Measurements from ENCODE around the gene AASS.
"Not testable (repeated sequence)": the region's sequence is repeated elsewhere in the genome, so short reads cannot be mapped to it uniquely, and the experiment has no call there.

Gene AASS

GRCh38 chr7:122143751-122144711, at the start of gene AASS:
Gene AASS, minus strand, starts transcription at chr7:122144249. Its CDS starts 10,523 bp downstream, at chr7:122133726.
- DNase-seq: no peak

GRCh38 chr7:122188785-122189184, 44.7 kb upstream of the AASS start:
- DNase-seq: no peak

DNA sequence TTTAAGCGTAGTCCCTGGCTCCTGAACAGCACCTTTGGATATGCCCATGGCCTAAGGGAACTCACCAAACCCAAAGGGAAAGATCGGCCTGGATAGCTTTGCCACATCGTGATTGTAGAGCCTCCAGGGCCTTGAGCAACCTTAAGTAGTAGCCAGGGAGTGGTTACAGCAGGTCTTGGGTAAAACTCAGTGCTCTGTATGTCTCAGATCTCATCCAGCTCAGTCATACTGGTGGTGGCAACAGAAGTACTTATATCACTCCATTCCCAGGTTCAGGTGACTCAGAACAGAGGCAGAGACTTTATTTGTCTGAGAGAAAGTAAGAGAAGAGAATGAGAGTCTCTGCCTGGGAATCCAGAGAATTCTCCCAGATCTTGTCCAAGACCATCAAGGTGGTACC, 39.1 kb upstream of the AASS start:
- no peak for DNase-seq

- no peak for DNase-seq
Measured at GRCh38 chr7:122182081-122182480, 38.0 kb upstream of the AASS start.

DNA sequence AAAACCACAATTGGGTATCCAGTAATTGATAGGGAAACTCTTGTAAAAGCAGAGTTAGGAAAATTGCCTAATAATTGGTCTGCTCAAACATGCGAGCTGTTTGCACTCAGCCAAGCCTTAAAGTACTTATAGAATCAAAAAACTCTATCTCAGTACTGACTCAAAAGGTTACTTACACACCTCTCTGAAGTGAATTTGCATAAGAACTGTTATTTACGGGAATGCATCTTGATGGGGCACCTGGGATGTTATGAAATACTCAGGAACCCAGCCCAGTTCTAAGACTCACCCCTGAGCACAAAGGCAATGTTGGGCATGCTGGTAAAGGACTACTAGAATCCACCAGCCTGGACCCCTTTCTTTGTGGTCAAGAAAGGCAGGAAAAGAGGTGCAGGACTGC, 28.1 kb upstream of the AASS start:
- not testable (repeated sequence) for DNase-seq

GRCh38 chr7:122166740-122167139, 22.7 kb upstream of the AASS start:
- DNase-seq: no peak

- no peak for DNase-seq
Measured at GRCh38 chr7:122166275-122166674, 22.2 kb upstream of the AASS start.

DNA sequence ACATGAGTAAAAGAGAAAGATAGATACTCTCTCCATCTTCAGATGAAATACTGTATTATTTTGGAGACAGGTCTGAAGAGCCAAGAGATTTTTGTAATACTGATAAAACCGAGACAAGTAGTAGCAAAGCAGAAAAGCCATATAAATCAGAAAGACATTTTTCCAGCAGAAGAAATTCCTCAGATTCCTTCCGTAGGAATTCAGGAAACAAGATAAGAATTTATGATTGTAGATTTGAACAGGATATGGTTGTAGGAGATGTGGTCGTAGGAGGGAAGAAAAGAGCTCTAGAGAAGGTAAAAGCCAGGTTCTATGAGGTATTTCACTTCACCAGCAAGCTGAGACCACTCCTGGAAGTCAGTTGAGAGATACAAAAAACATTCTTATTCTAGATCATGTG, 17.6 kb upstream of the AASS start:
- no peak for DNase-seq

- no peak for DNase-seq
Measured at GRCh38 chr7:122155566-122155965, 11.5 kb upstream of the AASS start.

GRCh38 chr7:122148878-122149277, 4.8 kb upstream of the AASS start:
- no peak for DNase-seq

DNA sequence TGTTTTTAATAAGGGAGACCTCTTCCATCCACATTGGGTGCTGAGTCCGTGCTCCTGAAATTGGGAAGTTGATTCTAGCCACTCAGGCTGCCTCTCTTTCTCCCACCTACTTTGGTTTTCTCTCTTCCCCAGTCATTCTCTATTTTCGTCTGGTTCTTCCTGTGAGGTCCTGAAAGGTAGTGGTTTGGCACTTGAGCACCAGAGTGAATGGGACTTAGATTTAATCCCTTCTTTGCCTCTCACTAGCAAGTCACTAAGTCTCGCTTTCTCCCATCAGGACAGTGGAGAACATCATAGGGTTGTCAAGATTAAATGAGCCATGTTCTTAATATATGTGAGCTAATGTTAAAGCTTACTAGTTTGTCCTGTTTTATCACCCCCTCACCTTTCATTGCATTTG, 4.0 kb upstream of the AASS start:
- DNase-seq: no peak

DNA sequence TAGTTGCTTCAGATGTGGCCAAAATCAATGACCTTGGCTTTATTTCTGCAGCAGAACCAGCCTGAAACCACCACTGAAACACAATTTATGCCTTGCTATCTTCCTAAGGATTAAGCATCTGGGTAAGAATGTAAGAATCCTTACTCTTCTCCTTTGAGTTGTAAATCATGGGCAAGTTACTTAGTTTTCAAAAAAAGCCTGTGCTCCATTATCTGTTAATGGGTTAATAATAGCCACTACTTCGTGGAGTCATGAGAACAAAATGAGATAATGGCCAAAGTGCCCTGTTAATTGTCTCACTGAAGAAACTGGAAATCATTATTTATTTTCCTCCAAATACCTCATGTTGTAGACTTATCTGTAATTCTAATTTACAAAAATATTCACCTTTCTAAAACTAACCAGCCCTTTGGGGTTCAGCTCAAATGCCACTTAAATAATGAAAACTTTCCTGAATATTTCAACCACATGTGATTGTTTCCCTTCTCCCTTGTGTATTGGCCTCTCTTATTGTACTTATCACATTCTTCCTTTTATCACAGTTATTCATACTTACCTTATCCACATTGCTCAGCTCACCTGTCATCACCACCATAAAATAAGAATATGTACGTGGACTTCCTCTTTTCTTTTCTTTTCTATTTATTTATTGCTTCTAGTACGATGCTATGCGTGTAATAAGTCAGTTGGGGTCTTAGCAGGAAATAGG, 2.0 kb upstream of the AASS start:
- DNase-seq: no peak

- no peak for DNase-seq
Measured at GRCh38 chr7:122143376-122143750, 686 bp downstream of the AASS start.

- no peak for DNase-seq
Measured at GRCh38 chr7:122140918-122141317, 3.1 kb downstream of the AASS start.

DNA sequence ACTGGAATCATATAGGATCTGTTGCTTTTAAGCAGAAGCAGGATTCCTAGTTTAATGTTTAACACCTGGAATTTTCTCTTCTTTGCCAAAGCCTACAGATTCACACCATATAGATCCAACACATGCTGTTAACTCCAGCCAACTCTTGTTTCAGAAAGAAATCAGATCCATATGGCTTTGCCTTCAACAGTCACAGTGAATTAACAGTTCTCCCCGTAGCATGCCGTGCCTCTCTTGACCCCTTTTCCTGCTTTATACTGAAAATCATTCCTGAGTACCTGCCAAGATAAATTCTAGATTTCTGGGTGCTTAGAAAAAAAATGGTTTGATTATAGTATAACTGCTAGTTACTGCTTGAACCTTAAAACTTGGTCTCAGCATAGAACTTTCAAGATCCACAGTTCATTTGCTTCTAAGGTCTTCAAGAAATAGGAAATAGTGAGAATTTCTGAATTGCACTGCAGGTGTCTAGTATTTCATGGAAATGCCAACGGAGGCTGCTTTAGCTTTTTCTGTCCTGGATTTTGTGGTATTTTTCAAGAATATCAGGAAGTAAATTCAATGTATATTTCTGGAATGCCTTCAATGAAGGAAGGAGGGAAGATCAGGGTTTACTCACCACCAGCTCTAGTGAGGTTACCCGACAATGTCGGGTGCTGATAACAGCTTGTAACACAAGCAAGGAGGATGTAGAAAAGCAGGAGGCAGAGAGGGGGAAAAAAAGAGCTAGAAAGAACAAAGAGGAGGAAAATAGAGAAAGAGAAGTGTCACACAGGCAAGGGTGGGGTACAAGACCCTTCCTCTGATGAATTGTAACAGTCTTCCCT, 6.6 kb downstream of the AASS start:
- DNase-seq: no peak

DNA sequence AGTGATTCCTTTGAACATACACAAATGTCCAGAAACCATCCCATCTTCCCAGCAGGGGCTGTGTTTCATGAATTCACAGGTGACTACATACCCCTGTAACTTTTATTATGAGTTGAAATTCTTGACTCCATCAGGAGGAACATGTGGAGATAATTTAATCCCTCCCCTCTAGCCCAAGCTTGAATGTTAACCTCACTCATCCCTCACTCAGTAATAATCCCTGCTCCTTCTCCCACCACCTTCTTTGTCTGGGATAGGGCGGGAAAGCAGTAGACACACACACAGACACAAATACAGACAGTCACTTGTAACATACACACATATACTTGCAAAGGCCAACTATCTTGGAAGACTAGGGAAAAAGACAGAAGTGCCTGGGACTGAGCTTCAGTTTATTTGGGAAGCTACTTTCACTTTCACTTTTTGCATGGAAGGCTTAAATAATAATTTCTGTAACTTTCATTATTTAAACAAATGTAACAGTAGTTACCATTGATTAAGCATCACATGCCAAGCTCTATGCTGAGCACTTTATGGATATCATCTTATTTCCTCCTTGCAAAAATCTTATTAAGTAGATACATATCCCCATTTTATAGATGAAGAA, 7.3 kb downstream of the AASS start:
- no peak for DNase-seq

DNA sequence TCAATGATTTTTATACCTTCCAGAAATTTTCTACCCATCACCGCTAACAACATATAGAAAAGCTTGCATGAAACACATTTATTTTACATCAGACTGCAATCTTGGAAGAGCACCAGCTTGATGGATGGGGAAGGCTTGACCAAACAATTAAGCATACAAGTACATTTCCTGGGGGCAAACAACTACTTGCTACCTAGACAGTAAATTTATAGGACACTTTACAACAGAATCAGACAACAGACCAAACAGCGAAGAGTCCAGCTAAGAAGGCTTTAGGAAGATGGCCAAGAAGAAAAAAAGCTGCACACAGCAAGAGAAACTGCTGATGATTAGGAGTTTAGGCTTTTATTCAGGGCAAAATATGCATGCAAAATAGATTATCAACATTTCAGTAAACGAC, 8.0 kb downstream of the AASS start:
- no peak for DNase-seq

GRCh38 chr7:122135275-122135674, 8.8 kb downstream of the AASS start:
- DNase-seq: no peak

GRCh38 chr7:122134793-122135192, 9.3 kb downstream of the AASS start:
- DNase-seq: not testable (repeated sequence)

GRCh38 chr7:122133477-122133876, 10.6 kb downstream of the AASS start:
- no peak for DNase-seq

- DNase-seq: no peak
Measured at GRCh38 chr7:122132341-122132740, 11.7 kb downstream of the AASS start.

DNA sequence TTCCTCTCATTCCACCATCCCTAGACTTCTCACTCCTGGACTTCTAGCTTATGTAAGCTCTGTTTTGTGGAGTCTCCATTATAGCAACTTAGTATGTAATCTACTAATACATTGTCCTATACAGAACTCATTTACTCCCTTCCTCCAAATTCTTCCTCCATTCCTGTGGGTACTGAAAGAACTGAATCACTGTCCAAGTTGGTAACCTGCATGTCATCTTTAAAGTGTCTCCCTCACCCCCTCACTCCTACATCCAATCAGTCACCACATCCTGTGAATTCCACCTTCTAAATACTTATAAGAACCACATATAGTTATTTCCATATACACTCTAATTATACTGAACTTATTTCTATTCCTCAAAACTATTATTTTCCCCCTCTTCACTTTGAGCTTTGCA, 20.3 kb downstream of the AASS start:
- no peak for DNase-seq

DNA sequence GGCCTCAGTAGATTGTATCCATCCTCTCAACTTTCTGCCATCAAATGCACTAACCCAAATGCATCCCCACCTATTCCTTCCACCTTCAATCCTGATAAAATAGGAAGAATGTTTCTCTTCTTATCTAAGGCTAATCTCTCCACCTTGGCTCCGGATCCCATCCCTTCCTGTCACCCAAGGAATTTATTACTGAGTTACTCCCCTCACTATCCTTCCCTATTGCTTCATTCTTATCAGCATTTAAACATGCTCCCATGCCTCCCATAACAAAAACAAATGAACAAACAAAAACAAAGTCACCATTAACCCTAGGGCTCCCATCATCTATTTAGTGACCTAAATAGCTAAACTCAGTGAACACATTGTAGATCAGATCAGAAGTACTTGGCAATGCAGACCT, 25.3 kb downstream of the AASS start:
- DNase-seq: no peak
